Esophagus squamous epithelium (tissue), 5 donors: ENCODE measurements around the gene MAOA. TPM values are rescaled to one million over a fixed set of nuclear protein-coding genes. Genes with fewer than 3 reads are reported as not detected.
"Not testable (repeated sequence)": the region's sequence is repeated elsewhere in the genome, so short reads cannot be mapped to it uniquely, and the experiment has no call there.

Source experiments
- DNase-seq: peaks from one replicate; lab custom pipeline; 2025; lab: John Stamatoyannopoulos, UW
- H3K27ac ChIP-seq, 4 donors: fragments of 200-600 bp; sonication (generic); one replicate each; pipeline ENCODE4 v1.5.1; 2016 to 2019; ENCODE audit warnings: mild to moderate bottlenecking in 1 of 4
- H3K27me3 ChIP-seq, 4 donors: fragments of 200-600 bp; sonication (generic); 1 replicate in 3 of 4; 2 replicates in 1 of 4; pipeline versions ENCODE4 v1.5.1 to v1.6.0; 2017 to 2021; ENCODE audit warnings: antibody characterized with exemption in 1 of 4
- H3K36me3 ChIP-seq, 3 donors: fragments of 200-600 bp; sonication (generic); one replicate each; pipeline ENCODE4 v1.5.1; 2016 to 2019
- H3K4me1 ChIP-seq, 3 donors: fragments of 200-600 bp; sonication (generic); one replicate each; pipeline ENCODE4 v1.5.1; 2017 to 2019
- H3K4me3 ChIP-seq, 4 donors: fragments of 200-600 bp; sonication (generic); 1 replicate in 3 of 4; 2 replicates in 1 of 4; pipeline ENCODE4 v1.5.1; 2016 to 2019; ENCODE audit warnings: mild to moderate bottlenecking in 2 of 4, moderate library complexity in 1 of 4
- H3K9me3 ChIP-seq, 3 donors: fragments of 200-600 bp; sonication (generic); one replicate each; pipeline ENCODE4 v1.5.1; 2016 to 2019
- POLR2A ChIP-seq, 4 donors: fragments of 450-650 bp; IDR thresholded peaks; one replicate each; pipeline ENCODE4 v1.6.1; 2017; ENCODE audit warnings: antibody characterized with exemption in 4 of 4, mild to moderate bottlenecking in 4 of 4, moderate library complexity in 3 of 4
- WGBS, 2 donors: methylation state at CpG; one replicate each; pipeline ENCODE4 v1.1.5; 2018; 5-methylcytosine and 5-hydroxymethylcytosine counted together
- intact Hi-C: fragments of 100-400 bp; cut with DNase I; formaldehyde crosslinking; loops from one replicate; pipeline ENCODE4 v1.15.0; 2022
- total RNA-seq, 4 donors: library from RNA; depleted of rRNA; stranded (reverse); fragments of >200 nt; gene quantifications; one replicate each; pipeline ENCODE4 v1.1.0, GENCODE V29; 2016
- TF ChIP-seq, protein P1 (sequence below), 6 experiments: fragments of 450-650 bp in 4 of 6; fragments of 200-600 bp in 2 of 6; sonication (generic) in 2 of 6; IDR thresholded peaks; one replicate each; pipeline ENCODE4 v1.5.1; 2016 to 2019; ENCODE audit warnings: antibody characterized with exemption in 6 of 6, mild to moderate bottlenecking in 4 of 6, moderate library complexity in 4 of 6
- donor health status: DM: yes; HTN: yes; CAD: no.

Gene MAOA
- total RNA-seq, result 100 to 1,000 TPM in 2 of 4 donors, 10 to 100 TPM in 2; 70.3 to 183 (median 128) TPM

DNA sequence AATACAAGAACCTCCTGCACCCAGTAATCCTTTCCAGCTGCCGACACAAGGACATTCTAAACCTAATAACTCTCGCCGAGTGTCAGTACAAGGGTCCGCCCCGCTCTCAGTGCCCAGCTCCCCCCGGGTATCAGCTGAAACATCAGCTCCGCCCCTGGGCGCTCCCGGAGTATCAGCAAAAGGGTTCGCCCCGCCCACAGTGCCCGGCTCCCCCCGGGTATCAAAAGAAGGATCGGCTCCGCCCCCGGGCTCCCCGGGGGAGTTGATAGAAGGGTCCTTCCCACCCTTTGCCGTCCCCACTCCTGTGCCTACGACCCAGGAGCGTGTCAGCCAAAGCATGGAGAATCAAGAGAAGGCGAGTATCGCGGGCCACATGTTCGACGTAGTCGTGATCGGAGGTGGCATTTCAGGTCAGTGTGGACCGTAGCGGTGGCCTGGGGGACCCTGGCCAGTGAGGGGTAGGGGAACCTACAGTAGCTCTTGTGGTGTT, at the start of gene MAOA:
Gene MAOA, plus strand, starts transcription at position 295 of the 490 bp plus-strand sequence. Its CDS starts 43 bp downstream, at position 338.
- Histone ChIP-seq H3K27me3 (no peaks in the 10 kb centered on the region), H3K36me3 (no peaks in the 10 kb centered on the region), H3K27ac (peak within 1 kb of the TSS; percentile 94 to 95 (median 95)), H3K4me1 (peaks cover 0 to 24% (median 0%) of the 10 kb centered on the region in 3 donors), H3K9me3 (no peaks in the 10 kb centered on the region), H3K4me3 (peak within 1 kb of the TSS; percentile 64 to 77 (median 74))
- intact Hi-C loops, result loop anchor here (10.0 kb wide), 1 partner anchor 91 kb away; no protein-coding TSS in a partner anchor
- 50% methylated on average over 2 of the region's 29 CpGs; no CpG with 5 or more reads in 1 of the 2 donors for WGBS, 2 donors
- DNase-seq, result no peak
- TF ChIP-seq POLR2A (IDR thresholded peaks at IDR 0.05), result peak in 2 of 4 donors; percentile 65 to 72
- TF ChIP-seq, protein P1, sequence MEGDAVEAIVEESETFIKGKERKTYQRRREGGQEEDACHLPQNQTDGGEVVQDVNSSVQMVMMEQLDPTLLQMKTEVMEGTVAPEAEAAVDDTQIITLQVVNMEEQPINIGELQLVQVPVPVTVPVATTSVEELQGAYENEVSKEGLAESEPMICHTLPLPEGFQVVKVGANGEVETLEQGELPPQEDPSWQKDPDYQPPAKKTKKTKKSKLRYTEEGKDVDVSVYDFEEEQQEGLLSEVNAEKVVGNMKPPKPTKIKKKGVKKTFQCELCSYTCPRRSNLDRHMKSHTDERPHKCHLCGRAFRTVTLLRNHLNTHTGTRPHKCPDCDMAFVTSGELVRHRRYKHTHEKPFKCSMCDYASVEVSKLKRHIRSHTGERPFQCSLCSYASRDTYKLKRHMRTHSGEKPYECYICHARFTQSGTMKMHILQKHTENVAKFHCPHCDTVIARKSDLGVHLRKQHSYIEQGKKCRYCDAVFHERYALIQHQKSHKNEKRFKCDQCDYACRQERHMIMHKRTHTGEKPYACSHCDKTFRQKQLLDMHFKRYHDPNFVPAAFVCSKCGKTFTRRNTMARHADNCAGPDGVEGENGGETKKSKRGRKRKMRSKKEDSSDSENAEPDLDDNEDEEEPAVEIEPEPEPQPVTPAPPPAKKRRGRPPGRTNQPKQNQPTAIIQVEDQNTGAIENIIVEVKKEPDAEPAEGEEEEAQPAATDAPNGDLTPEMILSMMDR (IDR thresholded peaks at IDR 0.05), result no peak

DNA sequence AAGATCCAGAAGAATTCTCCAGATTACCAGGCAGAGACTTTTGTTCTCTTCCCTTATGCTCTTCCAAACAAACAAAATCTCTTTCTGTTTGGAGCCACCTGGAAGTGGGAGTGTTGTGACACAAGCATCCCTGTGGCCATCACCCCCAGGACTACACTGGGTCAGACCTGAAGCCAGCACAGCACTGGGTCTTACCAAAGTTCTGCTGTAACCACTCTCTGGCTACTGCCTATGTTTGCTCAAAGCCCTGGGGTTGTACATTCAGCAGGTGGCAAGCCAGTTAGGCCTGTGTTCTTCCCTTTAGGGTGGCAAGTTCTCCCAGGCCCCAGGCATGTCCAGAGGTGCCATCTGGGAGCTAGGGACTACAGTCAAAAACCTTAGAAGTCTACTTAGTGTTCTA, 43.7 kb upstream of the MAOA start:
- H3K4me3 ChIP-seq, result no peak overlapping the region
- intact Hi-C loops, result no loop called here
- no peak for DNase-seq
- H3K36me3 ChIP-seq, result no peaks in the 10 kb centered on the region
- TF ChIP-seq, protein P1 (IDR thresholded peaks at IDR 0.05), result no peak
- no peak for TF ChIP-seq POLR2A (IDR thresholded peaks at IDR 0.05)
- H3K4me1 ChIP-seq, result peaks cover 0 to 13% (median 0%) of the 10 kb centered on the region in 3 donors
- no peak overlapping the region for H3K27ac ChIP-seq
- H3K9me3 ChIP-seq, result no peaks in the 10 kb centered on the region
- no peaks in the 10 kb centered on the region for H3K27me3 ChIP-seq

GRCh38 chrX:43615660-43616059, 40.4 kb upstream of the MAOA start:
- DNase-seq, result no peak
- intact Hi-C loops, result no loop called here
- H3K9me3 ChIP-seq, result no peaks in the 10 kb centered on the region
- H3K4me3 ChIP-seq, result no peak overlapping the region
- no peaks in the 10 kb centered on the region for H3K36me3 ChIP-seq
- TF ChIP-seq, protein P1 (IDR thresholded peaks at IDR 0.05), result no peak
- TF ChIP-seq POLR2A (IDR thresholded peaks at IDR 0.05), result no peak
- H3K4me1 ChIP-seq, result peaks cover 0 to 13% (median 0%) of the 10 kb centered on the region in 3 donors
- 32 to 51% methylated on average over 5 of the region's 5 CpGs for whole genome bisulfite sequencing, 2 donors
- peak overlapping the region in 2 of 4 donors; percentile 8 to 46 for H3K27ac ChIP-seq
- H3K27me3 ChIP-seq, result no peaks in the 10 kb centered on the region

- Histone ChIP-seq H3K9me3 (no peaks in the 10 kb centered on the region), H3K27ac (no peak overlapping the region), H3K4me3 (no peak overlapping the region), H3K27me3 (no peaks in the 10 kb centered on the region), H3K36me3 (no peaks in the 10 kb centered on the region), H3K4me1 (peaks cover 0 to 13% (median 0%) of the 10 kb centered on the region in 3 donors)
- no peak for DNase-seq
- intact Hi-C loops, result no loop called here
- no peak for TF ChIP-seq POLR2A (IDR thresholded peaks at IDR 0.05)
- TF ChIP-seq, protein P1 (IDR thresholded peaks at IDR 0.05), result no peak
- 67 to 68% methylated on average over 2 of the region's 3 CpGs for WGBS, 2 donors
These were observed 37.5 kb upstream of the MAOA start for GRCh38 chrX:43618366-43619205.

- 28 to 43% methylated on average over 2 of the region's 2 CpGs for WGBS, 2 donors
- DNase-seq, H3K27ac ChIP-seq, H3K9me3 ChIP-seq, H3K36me3 ChIP-seq, H3K27me3 ChIP-seq, H3K4me3 ChIP-seq, intact Hi-C loops: not testable (repeated sequence)
- peaks cover 0 to 13% (median 0%) of the 10 kb centered on the region in 3 donors for H3K4me1 ChIP-seq
These were observed 36.2 kb upstream of the MAOA start for GRCh38 chrX:43619861-43620260.
